HG03097 (cell line): Measurements from ENCODE around the gene ZBTB4.

ENCODE experiments used
- ATAC-seq: cut with Tn5 transposase; IDR thresholded peaks from one replicate; pipeline ENCODE4 v1.9.1; 2021; ENCODE audit not compliant: unreplicated experiment, low FRiP score

ZBTB4 gene

DNA sequence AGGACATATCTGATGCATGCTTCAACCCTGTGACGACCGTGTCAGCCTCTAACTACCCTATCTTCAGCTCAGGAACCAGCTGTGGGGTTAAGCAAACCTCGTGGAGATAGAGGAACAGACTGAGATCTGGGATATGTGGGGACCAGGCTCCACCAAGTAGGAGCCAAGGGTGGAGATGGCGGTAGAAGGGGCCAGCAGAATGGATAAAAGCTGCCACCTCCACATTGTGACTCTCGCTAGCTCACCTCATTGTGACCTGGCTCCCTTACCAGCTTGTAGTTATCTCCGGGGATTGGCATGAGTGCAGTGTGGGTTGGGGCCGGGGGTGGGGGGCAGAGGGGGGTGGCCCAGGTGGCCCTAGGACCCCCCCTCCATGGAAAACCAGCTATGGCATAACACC, 54.1 kb downstream of the ZBTB4 start, which contains the start of gene SPEM2:
Gene SPEM2, plus strand, starts transcription at position 301 of the 400 bp plus-strand sequence. Its CDS starts 73 bp downstream, at position 374.
- ATAC-seq: no peak

DNA sequence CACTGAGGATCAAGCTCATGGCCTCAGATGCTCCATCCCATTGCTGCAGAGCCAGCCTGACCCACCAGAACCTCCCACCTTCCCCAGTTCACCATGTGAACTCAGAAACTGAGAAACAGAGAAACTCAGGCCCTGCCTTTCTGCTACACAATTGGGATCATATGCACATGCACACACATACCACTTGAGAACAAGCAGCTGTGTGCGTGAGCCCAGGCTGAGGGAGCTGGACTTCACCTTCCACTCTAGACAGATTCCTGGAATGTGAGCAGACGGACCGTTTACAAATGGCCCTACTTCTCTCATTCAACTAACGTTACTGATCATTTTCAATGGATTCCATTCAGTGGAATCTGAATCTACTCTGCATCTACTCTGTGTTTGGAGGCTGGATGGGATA, 55.8 kb downstream of the ZBTB4 start:
- no peak for ATAC-seq

DNA sequence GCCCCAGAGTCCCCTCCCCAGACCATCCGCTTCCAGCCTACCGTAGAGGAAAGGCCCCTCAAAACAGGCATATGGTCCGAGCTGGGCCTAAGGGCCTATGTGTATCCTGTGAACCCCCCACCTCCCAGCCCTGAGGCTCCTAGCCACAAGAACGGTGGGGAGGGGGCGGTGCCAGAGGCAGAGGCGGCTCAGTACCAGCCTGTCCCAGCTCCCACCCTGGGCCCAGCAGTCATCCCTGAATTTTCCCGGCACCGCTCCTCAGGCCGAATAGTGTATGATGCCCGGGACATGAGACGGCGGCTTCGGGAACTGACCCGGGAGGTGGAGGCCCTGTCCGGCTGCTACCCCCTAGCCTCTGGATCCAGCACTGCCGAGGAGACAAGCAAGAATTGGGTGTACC, 58.2 kb downstream of the ZBTB4 start:
- no peak for ATAC-seq

DNA sequence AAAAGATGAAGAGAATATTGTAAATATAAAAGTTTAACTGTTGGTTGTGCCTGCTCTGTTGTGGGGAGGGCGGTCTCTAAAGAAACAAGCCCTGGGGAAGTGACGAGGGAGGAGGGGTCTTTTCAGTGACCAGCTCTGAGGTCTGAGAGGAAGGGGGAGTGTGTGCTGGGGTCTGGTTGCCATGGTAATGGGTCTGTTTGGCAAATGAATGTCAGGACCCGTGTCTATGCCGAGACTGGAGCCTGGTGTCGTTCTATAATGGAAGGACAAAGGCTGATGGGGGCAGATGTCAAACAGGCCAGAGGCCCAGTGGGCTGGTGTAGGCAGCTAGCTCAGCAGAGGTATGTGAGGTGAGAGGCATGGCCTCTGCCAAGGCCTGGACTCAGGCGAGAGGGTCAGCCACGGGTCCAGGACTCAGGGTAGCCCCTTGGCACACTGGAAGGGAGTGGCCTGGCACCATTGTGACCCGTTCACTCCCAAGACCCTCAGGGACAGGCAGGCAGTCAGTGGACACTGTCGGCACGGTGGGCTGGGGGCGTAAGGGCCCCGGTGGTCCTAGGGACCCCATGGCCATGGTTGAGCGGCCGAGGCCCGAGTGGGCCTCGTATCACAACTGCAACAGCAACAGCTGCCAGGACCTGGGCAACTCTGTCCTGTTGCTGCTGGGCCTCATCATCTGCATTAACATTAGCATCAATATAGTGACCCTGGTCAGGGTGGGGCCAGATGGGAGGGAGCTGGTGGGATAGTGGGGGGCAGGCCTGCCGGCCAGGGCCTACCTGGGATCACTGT, 59.4 kb downstream of the ZBTB4 start, which contains the start of gene SPEM1:
Gene SPEM1, plus strand, starts transcription at position 506 of the 792 bp plus-strand sequence. Its CDS starts 61 bp downstream, at position 567.
- no peak for ATAC-seq

DNA sequence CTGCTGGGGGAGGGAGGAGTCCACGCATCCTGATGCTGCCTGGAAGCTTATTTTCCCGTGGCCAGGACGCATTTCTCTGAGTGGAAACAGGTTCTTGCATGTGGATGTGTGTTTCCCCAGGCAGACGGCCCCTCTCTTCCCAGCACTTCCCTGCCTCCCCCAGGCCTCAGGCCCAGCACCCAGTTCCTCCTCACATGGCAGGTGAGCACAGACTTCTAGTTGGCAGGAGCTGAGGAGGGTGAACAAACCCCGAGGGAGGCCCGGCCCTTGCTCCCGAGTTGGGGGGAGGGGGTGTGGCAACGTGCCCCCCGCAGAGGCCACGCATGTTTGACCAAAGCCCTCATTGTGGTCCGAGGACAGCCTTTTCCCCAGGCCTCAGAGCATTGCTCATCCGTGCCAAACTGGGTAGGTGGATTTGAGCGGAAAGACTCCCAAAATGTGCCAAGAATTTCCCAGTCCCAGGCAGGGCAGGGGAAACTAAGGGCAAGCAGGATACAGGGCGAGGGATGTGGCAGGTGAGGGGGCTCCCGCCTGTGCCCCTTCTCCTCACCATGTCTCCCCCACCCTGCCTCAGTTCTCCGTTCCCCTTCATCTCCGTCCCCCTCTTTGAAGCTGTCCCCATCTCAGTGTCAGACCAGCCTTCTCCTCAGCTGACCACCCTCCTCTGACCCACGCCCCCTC, 60.8 kb downstream of the ZBTB4 start:
- ATAC-seq: no peak

DNA sequence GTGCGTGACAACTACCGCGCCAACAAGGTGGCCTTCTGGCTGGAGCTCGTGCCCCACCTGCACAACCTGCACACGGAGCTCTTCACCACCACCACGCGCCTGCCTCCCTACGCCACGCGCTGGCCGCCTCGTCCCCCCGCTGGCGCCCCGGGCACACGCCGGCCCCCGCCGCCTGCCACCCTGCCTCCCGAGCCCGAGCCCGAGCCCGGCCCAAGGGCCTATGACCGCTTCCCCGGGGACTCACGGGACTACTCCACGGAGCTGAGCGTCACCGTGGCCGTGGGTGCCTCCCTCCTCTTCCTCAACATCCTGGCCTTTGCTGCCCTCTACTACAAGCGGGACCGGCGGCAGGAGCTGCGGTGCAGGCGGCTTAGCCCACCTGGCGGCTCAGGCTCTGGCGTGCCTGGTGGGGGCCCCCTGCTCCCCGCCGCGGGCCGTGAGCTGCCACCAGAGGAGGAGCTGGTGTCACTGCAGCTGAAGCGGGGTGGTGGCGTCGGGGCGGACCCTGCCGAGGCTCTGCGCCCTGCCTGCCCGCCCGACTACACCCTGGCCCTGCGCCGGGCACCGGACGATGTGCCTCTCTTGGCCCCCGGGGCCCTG, 62.3 kb downstream of the ZBTB4 start:
- ATAC-seq: no peak

DNA sequence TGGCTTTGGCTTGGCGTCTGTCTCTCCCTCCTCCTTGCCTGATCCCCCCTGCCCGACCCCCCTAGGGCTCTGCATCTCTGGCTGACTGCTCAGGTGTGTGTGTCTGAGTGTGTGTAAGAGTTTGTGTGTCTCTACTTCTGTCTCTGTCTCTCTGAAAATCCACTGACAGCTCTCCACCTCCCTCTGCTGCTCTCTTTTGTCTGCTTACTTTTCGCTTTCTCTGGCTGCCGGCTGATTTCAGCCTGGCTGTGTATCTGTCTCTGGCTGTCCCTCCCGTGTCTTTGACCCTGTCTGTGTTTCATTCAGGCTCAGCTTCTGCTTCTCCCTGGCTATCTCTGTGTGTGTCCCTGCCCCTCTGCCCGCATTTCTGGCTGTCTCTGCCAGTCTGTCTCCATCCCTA, 63.1 kb downstream of the ZBTB4 start:
- no peak for ATAC-seq

DNA sequence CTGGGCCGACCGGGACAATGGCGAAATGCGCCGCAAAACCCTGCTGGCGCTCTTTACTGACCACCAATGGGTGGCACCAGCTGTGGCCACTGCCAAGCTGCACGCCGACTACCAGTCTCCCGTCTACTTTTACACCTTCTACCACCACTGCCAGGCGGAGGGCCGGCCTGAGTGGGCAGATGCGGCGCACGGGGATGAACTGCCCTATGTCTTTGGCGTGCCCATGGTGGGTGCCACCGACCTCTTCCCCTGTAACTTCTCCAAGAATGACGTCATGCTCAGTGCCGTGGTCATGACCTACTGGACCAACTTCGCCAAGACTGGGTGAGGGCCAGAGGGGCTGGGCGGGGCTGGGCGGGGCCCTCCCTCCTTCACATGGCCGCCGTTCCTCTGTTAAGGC, 63.6 kb downstream of the ZBTB4 start:
- no peak for ATAC-seq

DNA sequence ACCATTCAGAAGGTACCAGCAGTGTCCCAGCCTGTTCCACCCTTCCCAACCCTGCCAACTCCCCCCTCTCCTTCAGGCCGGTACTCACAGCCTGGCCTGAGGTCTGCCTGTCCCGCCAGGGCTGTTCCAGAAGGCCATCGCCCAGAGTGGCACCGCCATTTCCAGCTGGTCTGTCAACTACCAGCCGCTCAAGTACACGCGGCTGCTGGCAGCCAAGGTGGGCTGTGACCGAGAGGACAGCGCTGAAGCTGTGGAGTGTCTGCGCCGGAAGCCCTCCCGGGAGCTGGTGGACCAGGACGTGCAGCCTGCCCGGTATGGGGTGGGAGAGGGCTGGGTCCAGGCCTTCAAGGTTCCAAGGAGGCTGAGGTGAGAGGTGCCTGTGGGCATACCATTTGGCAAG, 64.6 kb downstream of the ZBTB4 start:
- no peak for ATAC-seq

DNA sequence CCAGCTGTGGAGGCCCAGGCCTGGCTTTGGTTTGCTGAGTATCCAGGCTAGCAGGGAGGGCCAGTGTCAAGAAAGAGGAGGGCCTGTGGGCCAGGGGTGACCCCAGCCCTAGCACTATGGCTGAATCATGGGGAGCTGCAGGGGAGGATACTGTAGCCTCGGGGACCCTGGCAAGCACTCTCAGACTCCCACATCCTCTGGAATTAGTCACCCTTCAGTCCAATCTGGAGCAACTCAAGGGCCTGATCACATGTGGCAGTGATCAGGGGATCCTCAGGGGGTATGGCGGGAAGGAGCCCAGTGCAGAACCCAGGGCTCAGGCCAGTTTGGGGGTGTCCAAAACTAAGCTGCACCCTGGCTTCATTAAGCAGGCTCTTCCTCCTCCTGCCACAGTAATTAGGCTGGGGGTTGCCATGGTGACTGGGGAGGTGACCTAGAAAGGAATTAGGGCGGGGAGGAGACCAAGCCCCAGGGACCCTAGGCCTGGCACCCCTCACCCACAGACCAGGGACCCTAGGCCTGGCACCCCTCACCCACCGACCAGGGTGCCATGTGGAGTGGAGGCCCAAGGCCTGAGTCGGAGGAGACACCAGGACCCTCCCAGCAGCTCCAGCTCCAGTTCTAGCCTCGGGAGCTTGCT, 66.0 kb downstream of the ZBTB4 start:
- ATAC-seq: no peak

DNA sequence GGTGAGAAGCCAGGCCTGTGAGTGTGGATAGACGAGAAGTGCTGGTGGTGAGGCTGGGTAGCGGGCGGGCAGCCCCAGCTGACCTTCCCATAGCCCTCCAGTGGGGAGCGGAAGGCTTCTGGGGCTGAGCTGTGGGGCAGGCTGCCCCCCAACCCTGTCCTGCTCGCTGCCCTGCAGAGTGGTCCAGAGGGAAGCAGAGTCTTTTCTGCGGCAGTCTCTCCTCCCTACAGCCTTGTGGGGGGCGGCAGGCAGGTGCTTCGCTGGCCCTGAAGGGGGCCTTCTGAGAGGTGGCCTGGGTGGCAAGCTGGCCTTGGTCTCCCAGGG, 68.0 kb downstream of the ZBTB4 start:
- no peak for ATAC-seq

DNA sequence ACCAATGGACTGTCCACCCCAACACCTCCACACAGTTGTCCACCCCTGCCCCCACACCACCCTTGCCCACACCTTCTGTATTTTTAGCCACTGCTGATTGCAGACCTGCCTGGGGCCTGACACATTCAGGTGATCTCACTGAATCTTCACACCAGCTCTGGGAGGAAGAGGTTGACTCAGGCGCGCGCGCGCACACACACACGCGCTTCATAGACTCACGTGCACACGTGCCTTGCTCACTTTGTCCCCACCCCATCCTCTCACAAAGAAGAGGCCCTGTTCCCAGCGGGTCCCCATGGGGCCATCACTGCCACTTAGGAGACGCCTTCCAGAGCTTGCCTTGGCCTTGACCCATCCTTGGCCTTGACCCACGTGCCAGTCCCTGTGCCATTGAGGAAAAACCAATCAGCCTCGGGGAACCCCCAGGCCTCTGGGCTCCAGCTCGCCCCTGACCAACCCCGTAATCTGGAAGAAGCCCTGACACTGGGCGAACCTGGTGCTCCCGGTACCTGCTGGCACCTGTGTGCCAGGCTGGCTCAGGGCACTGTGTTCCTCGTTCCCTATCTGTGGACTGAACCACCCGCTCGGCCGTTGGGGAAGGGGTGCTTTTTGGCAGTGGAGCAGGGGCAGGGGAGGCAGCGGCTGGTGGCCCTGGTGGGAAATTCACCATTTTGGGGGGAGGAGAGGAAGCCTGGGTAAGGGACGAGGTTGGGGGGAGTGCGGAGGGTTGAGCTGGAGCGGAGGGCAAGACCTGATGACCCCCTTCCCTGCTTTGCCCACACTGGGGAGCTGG, 68.6 kb downstream of the ZBTB4 start:
- ATAC-seq: no peak

DNA sequence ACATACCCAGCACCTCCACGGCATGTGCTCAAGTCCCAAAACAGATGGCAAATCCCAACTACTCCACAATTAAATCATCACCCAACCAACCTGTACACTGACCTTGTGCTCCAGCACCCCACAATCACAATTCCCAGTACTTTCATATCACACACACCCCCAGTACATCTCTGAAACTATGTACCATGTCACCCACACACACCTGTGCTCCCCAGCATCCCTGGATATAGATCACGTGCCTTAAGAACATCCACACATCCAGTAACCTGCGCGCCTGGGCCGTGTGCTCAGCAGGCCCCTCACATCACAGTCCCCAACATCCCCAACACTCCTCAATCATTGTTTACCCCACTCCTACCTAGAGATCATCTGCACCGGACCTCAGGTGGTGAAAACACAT, 69.7 kb downstream of the ZBTB4 start:
- ATAC-seq: no peak
